Uterus (tissue), 2 donors: ENCODE measurements around the gene CASR.

ENCODE experiments used
- POLR2A ChIP-seq, 2 donors: fragments of 450-650 bp; IDR thresholded peaks; one replicate each; pipeline ENCODE4 v1.6.1; 2016; ENCODE audit warnings: antibody characterized with exemption in 2 of 2, mild to moderate bottlenecking in 1 of 2, moderate library complexity in 1 of 2
- TF ChIP-seq, protein P1 (sequence below), 4 experiments: fragments of 200-600 bp in 2 of 4; fragments of 450-650 bp in 2 of 4; sonication (generic) in 2 of 4; IDR thresholded peaks; one replicate each; pipeline ENCODE4 v1.5.1; 2016 to 2019; ENCODE audit warnings: antibody characterized with exemption in 4 of 4, mild to moderate bottlenecking in 2 of 4, moderate library complexity in 1 of 4

DNA sequence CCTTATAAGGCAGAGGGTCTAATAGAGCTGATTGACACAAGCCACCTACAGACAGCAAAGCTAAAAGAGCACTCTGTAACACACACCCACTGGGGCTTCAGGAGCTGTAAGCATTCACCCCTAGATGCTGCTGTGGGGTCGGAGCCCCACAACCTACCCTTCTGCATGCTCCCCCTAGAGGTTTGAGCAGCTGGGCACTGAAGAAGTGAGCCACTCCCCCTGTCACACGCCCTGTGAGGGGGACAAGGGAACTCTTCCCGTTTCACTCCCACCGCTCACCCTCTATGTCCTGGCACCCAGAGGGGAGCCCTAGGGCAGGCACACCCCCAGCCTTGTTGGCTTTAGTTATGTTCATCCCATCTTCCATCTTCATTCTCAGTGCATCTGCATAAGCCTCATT, 132.2 kb downstream of the CASR start:
- TF ChIP-seq, protein P1, sequence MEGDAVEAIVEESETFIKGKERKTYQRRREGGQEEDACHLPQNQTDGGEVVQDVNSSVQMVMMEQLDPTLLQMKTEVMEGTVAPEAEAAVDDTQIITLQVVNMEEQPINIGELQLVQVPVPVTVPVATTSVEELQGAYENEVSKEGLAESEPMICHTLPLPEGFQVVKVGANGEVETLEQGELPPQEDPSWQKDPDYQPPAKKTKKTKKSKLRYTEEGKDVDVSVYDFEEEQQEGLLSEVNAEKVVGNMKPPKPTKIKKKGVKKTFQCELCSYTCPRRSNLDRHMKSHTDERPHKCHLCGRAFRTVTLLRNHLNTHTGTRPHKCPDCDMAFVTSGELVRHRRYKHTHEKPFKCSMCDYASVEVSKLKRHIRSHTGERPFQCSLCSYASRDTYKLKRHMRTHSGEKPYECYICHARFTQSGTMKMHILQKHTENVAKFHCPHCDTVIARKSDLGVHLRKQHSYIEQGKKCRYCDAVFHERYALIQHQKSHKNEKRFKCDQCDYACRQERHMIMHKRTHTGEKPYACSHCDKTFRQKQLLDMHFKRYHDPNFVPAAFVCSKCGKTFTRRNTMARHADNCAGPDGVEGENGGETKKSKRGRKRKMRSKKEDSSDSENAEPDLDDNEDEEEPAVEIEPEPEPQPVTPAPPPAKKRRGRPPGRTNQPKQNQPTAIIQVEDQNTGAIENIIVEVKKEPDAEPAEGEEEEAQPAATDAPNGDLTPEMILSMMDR (IDR thresholded peaks at IDR 0.05), result no peak
- TF ChIP-seq POLR2A (IDR thresholded peaks at IDR 0.05), result no peak
